Measurements from ENCODE around the gene UBE2H. TPM values are rescaled to one million over a fixed set of nuclear protein-coding genes. Genes with fewer than 3 reads are reported as not detected.
"Not testable (repeated sequence)": the region's sequence is repeated elsewhere in the genome, so short reads cannot be mapped to it uniquely, and the experiment has no call there.

Gene UBE2H
- total RNA-seq, 1 experiment from 2014 or later, result 49.3 TPM

DNA sequence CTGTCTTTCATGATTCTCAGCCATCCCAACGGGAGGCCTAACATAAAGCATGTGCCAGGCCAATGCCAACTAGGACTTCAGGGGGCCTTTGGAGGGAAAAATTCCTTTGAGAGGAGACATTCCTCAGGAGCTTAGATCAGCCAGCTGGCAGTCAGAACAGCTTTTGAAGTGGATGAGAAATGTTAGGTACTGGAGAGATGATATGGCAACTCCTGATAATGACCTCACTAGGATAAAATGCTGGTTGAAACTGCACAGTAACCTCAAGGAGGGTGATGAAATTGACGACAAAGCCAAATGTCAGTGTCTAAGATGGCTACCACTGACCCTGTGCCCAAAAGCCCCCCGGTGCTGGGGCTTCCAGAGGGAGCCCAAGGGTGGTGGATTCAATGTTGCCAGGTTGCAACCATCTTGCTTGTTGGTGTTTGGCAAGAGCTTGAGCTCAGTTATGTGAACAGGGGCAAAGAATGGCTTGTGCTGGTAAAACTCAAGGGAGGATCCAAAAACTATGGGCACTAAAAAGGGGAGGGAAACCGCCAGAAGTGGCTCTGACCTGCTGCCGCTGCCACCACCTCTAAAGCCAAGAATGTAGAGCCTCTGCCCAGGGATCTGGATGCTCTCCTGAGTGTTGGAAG lies 121.2 kb downstream of the UBE2H start:
- in situ Hi-C loops (cut with HindIII; ENCODE audit: low sequenced_read_pairs), result no loop called here
- no peak for DNase-seq (ENCODE audit: low spot score)

DNA sequence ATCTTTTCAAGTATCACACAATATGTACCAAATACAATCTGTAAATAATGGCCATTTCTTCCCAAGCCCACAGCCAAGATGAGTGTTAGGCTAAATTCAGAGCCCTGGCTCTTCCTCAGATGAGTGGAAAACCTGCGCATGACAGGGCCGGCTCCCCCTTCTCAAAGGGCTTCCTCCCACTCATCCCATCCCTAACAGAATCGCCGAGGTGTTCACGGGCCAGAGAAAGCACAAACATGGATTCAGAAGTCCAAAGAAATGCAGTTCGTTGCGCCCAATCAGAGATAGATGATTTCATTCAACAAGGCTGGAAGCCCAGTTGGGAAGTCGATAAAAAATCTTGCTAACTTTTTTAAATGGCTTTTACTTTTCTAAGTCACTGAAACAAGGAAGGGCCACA lies 121.8 kb downstream of the UBE2H start:
- no peak for DNase-seq (ENCODE audit: low spot score)
- in situ Hi-C loops (cut with HindIII; ENCODE audit: low sequenced_read_pairs), result no loop called here

DNA sequence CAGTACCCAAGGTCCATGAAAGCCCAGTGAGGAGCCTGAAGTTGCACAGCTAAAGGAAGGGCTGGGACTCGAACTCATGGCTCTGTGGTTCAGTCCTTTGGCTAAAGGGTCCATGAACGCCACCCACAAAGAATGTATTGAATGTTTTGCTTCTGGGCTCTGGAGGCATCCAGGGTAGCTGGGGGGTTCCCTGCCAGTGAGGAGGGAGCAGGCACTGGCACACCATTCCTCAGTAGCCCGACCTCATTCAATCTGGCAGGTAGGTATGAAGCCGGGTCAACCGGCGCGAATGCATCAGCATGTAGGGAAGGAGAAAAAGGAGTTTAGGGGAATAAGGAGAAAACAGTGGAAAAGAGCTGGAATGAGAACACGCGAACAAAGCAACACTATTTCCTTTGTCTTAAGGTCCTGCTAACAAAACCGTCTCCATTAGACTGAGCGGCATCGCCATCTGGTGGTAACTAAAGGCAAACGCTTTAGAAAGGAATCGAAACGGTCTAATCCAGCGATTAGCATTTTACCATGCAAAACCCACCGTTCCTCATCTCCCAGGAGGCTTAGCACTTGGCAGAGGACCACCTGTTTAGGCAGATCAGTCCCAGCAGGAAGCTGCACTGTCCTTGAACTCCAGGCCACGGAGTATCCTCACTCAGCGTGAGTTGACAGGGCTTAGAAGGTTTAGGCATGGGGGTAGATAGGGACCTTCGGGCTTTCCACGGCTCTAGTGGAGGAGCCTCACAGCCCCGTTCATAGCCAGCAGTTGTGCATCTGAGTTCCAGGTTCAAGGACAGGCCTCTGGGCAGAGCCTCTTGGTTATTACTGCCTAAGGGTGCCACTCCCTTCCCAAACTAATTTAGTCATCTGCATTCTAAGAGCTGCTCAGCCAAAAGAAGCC lies 122.8 kb downstream of the UBE2H start:
- DNase-seq (ENCODE audit: low spot score), result peak; percentile 90
- in situ Hi-C loops (cut with HindIII; ENCODE audit: low sequenced_read_pairs), result no loop called here

DNA sequence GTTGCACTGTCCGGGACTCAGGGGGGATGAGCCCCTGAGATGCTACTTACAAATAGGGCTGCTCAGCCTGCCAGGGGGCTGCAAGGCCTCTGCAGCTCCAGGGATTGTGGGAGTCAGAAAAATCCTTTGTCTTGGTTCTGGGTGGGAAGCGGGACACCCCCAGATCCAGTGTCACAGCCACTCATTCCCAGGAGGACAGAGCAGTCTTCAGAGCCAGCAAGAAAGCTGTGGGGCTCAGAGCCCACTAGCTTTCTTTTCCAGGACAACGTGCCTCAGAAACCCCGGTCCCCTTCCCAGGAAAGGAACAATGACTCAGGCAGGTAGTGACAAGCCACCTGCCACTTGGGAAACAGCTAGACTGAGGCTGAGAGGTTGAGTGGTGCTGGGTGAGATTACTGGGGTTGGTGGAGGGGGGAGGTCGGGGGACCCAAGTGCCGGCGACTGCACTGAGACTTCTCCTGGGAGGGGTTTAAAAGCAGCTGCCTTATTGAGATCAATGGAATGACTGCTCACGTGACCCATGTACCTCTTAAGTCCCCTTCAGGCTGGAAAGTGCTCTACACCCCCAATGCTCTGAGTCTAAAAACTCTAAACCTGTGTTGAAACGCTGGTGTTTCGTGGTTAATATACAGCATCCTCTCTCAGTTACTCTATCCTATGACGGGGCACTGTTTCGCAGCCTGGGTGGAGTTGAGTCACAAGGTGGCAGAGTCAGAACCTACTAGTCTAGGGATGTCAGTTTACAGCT lies 123.6 kb downstream of the UBE2H start:
- in situ Hi-C loops (cut with HindIII; ENCODE audit: low sequenced_read_pairs), result no loop called here
- no peak for DNase-seq (ENCODE audit: low spot score)

DNA sequence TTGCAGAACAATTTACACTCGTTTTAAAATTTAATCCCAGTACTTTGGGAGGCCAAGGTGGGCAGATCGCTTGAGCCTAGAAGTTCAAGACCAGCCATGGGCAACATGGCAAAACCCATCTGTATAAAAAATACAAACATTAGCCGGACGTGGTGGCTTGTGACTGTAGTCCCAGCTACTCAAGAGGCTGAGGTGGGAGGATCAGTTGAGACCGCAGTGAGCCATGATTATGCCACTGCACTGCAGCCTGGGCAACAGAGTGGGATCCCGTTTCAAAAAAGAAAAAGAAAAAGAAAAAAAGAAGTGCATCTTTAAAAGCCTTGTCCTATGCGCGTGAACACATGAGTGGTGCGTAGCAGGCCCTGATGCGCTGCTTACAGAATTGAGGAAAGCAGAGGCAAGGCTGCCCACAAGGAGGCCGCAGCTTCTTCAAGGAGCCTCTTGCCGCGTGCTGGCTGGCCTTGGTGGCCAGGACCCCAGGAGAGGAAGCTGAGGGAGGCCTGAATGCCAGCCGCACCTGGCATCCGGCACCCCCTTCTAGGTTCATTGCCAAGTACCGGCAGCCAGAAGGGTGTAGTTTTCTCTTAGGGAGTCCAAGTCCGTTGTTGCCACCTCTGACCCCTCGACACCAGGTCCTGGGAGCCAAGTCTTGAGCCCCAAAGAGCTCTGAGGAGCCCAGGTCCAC lies 124.5 kb downstream of the UBE2H start:
- in situ Hi-C loops (cut with HindIII; ENCODE audit: low sequenced_read_pairs), result no loop called here
- DNase-seq (ENCODE audit: low spot score), result no peak

DNA sequence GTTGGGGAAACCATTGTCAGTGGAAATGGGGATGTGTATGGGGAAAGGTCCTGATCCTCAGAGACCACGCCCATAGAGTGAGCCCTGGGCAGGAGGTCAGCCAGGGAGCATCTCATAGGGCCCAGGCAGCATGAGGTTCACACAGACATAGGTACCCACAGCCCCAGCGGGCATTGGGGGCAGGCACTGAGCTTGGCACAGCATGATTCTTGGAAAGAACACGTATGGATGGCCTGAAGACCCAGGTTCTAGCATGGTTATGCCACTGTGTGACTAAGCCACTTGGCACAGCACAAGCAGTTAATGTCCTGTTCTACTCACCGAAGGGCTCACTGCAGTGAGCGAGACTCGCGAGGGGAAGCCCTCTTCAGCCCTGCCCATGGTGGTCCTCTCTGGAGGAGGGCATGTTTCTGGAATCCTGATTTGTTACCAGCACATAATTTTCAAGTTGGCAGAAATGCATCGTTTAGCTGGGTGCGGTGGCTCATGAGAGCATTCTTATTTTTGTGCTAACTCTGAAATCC lies 125.2 kb downstream of the UBE2H start:
- in situ Hi-C loops (cut with HindIII; ENCODE audit: low sequenced_read_pairs), result no loop called here
- DNase-seq (ENCODE audit: low spot score), result no peak

DNA sequence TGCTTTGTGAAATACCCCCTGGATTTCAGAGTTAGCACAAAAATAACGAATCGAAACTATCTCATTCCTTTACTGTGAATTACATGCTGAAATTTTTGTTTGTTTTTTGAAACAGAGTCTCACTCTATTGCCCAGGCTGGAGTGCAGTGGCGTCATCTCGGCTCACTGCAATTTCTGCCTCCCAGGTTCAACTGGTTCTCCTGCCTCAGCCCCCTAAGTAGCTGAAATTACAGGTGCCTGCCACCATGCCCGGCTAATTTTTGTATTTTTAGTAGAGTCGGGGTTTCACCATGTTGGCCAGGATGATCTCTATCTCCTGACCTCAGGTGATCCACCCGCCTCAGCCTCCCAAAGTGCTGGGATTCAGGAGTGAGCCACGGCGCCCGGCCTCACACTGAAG lies 125.9 kb downstream of the UBE2H start:
- in situ Hi-C loops (cut with HindIII; ENCODE audit: low sequenced_read_pairs), result not testable (repeated sequence)

DNA sequence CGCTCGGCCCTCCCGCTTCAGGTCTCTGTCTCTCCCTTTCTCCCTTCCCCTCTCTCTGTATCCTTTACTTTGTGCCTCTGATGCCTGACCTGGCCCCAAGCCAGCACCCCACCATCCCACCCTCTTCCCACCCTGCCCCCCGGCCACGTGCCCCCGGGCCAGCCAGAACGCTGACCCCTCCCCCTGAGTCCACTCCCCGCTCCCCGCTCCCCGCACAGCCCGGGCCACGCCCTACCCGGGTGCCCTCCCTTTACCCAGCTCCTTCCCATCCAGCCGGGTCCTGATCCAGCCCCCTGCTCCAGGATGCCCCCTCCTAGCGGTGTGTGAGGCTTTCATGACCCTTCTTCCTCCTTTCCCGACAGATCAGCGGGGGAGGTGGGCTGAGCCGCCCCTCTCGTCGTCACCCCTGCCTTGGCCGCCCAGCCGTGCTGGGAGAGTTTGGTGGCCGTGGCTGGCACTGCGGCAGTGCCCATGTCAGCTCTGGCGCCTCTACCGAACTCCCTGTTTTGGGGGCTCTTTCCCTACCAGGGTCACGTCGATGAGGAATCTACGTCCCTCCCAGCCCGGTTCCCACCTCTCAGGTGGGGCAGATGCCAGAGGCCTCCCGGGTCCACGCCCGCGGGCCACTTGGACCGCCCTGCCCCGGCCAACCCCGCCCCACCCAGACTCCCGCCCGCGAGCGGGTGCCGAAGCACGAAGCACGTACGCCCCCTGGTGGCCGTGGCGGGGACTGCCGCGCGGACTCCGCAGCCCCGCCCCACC lies 127.4 kb downstream of the UBE2H start:
- in situ Hi-C loops (cut with HindIII; ENCODE audit: low sequenced_read_pairs), result no loop called here
- DNase-seq (ENCODE audit: low spot score), result peak; percentile 79

More for the DNA sequence above, 125.9 kb downstream of the UBE2H start:
- not testable (repeated sequence) for DNase-seq (ENCODE audit: low spot score)

DNA sequence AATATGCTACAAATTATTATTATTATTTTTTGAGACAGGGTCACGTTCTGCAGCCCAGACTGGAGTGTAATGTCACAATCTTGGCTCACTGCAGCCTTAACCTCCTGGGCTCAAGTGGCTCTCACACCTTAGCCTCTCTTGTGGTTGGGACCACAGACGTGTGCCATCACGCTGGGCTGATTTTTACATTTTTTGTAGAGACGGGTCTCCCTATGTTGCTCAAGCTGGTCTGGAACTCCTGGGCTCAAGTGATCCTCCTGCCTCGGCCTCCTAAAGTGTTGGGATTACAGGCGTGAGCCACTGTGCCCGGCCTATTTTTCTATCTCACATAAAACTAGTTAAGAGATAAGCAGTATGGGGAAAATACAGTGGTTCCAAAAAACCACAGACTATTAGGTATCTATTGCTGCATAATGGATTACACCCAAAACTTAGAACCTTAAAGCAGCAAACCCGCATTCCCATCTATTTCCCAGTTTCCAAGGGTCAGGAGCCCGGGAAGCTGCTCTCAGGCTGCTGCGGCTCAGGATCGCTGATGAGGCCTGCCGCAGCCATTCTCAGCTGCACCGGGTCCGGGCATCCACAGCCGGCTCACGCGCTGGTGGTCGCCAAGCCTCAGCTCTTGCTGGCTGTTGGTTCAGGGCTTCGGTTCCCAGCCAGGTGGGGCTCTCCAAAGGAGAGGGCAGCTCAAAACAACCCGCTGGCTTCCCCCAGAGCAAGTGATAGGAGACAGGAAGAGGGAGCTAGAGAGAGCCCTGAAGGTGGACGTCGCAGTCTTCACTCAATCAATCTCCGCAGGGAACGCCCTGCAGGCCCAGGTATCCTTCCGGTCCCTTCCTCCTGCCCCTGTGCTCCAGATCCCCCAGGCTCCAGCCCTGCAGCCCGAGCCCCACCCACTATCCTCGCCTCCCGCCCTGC lies 128.2 kb downstream of the UBE2H start:
- peak; percentile 85 for DNase-seq (ENCODE audit: low spot score)
- in situ Hi-C loops (cut with HindIII; ENCODE audit: low sequenced_read_pairs), result no loop called here

DNA sequence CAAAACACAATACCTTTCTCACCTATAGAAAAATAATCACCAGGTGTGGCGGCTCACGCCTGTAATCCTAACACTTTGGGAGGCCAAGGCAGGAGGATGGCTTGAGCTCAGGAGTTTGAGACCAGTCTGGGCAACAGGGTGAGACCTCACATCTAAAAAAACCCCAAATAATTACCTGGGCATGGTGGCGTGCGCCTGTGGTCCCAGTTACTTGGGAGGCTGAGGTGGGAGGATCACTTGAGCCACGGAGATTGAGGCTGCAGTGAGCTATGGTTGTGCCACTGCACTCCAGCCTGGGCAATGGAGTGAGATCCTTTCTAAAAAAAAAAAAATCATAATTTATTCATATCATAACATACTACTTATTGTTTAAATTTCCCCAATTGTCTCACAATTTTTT lies 129.6 kb downstream of the UBE2H start:
- DNase-seq (ENCODE audit: low spot score); in situ Hi-C loops (cut with HindIII; ENCODE audit: low sequenced_read_pairs): not testable (repeated sequence)

DNA sequence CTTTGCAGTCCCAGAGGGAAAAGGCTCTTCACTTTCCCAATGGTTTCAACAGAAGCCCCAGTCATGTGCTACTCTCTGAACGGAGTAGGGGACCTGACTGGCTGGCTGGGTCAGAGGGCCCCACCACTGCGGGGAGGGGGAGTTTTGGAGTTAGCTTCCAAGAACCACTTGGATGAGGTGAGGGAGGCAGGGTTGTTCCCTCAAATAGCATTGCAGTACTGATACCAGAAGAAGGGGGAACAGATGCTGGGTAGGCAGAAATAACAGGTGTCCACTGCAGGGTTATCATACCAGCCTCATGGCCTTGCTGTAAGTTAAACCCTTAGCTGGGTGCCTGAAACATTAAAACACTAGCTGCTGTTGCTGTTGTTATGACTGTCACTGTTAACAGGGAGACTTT lies 131.3 kb downstream of the UBE2H start:
- no peak for DNase-seq (ENCODE audit: low spot score)
- in situ Hi-C loops (cut with HindIII; ENCODE audit: low sequenced_read_pairs), result no loop called here

DNA sequence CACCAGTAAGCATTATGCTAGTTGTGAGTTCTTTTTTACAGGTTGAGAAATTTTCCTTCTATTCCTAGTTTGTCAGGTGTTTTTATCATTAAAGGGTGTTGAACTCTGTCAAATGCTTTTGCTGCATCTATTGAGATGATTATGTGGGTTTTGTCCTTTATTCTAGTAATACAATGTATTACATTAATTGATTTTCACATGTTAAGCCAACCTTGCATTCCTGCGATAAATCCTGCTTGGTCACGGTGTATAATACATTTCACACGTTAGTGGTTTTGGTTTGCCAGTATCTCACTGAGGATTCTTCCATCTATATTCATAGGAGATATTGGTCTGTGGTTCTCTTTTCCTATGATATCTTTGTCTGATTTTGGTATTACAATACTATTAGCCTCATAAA lies 136.0 kb downstream of the UBE2H start:
- DNase-seq (ENCODE audit: low spot score), result no peak

DNA sequence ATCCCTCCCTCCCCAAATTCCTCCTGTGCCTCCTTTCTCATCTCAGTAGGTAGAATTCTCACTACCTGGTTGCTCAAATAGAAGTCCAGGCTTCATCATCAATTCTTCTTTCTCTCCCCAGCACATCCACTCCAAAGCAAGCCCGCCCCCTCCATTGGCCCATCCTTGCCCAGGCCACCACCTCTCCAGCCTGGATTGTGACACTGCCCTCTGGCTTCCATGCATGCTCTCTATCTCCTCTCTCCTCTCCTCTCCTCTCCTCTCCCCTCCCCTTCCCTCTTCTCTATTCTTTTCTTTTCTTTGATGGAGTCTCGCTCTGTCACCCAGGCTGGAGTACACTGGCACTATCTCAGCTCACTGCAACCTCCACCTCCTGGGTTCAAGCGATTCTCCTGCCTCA lies 144.9 kb downstream of the UBE2H start:
- in situ Hi-C loops (cut with HindIII; ENCODE audit: low sequenced_read_pairs), result no loop called here
- DNase-seq (ENCODE audit: low spot score), result no peak

More for the DNA sequence above, 136.0 kb downstream of the UBE2H start:
- in situ Hi-C loops (cut with HindIII; ENCODE audit: low sequenced_read_pairs), result no loop called here

DNA sequence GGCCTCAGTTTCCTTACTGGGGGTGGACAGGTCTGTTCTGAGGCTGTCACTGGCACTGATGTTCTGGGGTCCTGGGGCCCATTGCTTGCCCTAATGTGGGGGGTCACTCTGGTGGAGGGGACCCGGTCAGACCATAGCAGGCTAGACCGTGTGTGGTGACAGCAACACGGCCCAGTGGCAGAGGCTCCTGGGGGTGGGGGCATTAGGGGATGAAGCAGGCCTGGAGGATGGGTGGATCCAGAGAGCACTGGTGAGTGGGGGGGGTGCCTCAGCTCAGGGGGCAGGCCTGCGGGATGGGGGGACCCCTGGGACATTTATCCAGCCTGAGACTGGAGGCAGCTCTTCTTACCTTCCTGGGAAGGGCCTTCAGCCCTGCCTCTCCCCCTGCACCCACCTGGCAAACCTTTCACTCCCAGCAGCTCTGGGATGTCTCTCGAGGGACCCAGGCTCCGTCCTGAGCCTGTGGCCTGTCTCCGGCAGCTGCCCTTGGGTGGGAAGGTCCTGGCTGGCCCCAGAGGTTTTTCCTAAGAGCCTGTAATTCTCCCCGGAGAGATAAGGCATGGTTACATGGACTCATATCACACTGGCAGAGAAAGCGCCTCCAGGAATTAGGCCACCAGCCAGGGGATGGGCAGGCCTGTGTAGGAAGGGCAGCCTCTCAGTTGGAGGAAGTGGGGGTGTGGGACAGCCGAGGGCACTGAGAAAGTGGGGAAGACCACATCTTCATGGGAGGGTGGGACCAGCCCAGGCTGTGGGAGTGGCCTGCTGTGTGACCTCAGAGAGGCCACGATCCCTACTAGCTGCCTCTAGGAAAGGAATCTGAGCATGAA lies 147.7 kb downstream of the UBE2H start:
- no peak for DNase-seq (ENCODE audit: low spot score)
- in situ Hi-C loops (cut with HindIII; ENCODE audit: low sequenced_read_pairs), result no loop called here

DNA sequence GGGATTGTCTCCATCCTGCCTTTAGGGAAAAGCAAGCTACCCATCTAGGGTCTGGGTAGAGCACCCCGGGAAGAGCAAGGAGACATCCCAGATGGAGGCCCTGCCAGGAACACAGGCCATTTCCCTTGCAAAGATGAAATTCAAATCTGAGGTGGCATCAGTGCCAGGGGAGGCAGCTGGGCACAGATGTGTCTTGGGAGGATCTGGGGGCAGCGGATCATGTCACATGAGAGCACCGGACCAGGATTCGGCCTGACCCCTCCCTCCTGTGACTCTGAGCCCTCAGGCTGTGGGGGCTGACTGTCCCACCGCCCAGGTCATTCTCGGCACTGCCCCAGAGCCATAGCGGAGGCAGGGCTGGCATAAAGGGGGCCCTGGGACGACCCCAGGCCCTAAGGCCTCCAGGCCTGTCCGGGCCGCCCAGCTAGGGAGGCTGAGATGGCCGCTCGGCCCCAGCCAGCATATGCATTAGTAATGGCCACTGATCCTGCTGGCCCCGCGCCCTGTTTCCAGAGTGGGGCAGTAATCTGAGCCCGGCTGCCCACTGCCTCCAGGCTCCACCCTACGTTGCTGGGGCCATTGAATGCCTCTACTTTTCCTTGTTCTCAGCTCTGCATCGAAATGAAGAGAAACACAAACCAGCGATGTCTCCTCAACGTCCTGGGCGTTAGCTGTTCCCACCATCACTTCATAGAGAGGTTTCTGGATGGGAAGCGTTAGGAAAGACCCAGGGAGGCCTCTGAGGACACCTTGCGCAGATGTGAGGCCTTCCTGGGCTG lies 148.5 kb downstream of the UBE2H start:
- DNase-seq (ENCODE audit: low spot score), result no peak
- in situ Hi-C loops (cut with HindIII; ENCODE audit: low sequenced_read_pairs), result no loop called here

DNA sequence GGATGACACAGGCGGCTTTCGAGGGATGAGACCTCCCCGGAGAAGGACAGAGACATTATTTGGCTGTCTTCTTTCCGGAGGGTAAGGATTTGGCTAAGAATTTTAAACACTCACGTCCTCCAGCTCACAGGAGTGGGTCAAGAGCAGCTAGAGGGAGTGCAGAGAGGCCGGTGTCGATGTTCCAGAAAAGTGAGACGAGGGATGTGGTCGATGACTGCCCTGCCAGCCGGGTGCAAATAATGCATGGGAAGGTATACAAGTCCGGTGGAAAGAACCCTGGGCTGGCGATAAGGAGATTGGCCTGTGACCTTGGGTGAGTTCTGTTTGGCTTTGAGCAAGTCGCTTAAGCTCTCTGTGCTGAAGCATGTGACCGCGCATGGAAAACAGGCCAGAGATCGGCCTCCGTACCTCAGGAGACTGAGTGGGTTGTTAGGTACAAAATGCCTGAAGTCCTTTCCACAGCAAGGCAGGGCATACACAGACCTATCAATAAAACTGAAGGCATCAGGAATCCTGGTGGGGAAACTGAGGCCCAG lies 149.1 kb downstream of the UBE2H start:
- no peak for DNase-seq (ENCODE audit: low spot score)
- in situ Hi-C loops (cut with HindIII; ENCODE audit: low sequenced_read_pairs), result no loop called here

All from G401 (cell line).